GM19043 (cell line): ENCODE data around the gene SF3B1.
"Not testable (repeated sequence)": the region's sequence is repeated elsewhere in the genome, so short reads cannot be mapped to it uniquely, and the experiment has no call there.

Experiments
- ATAC-seq: cut with Tn5 transposase; IDR thresholded peaks from one replicate; pipeline ENCODE4 v1.9.1; 2021; ENCODE audit warnings: low read depth; ENCODE audit not compliant: unreplicated experiment

The SF3B1 gene

DNA sequence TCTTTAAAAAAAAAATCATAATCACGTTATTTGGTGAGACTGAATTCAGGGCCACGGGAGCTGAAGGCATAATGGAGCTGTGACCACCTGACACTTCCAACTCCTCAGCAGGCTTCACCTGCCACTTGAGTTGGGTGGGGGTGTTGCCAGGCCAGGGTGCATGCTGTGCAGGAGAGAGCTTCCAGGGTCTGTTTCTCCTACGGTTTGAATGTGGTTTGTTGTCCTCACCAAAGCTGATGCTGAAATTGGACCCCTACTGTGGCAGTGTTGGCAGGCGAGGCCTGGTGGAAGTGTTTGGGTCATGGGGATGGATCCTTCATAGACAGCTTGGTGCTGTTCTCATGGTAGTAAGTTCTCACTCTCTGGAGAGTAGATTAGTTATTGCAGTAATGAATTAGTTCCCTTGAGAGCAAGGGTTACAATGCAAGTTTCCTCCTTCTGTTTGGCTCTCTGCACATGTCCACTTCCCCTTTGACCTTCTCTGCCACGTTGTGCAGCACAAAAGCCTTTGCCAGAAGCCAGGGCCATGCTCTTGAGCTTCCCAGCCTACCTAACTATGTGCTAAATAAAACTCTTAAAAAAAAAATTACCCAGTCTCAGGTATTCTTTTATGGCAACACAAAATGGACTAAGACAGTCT, 86.0 kb downstream of the SF3B1 start:
- ATAC-seq = no peak

DNA sequence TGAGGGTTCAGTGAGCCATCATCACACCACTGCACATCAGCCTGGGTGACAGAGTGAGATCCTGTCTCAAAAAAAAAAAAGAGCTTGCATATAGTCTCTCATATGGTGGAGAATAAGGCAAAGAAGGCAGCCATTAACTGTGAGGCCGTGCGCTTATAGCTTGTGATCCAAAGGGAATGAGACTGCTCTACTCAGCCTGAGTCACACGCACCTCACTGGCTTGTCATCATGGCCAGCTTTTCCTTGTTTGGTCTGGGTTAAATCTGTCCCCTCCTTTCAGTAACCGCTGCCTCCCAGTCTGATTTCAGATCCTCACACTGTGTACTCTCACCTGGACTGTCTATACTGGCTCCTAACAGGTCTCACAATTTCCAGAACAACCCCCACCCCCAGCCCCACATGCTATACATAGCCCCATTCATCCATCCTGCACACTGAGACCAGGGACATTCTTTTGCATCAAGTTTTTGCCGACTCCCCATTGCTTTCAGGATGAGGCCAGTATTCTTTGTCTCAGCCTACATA, 88.9 kb downstream of the SF3B1 start:
- ATAC-seq = no peak

DNA sequence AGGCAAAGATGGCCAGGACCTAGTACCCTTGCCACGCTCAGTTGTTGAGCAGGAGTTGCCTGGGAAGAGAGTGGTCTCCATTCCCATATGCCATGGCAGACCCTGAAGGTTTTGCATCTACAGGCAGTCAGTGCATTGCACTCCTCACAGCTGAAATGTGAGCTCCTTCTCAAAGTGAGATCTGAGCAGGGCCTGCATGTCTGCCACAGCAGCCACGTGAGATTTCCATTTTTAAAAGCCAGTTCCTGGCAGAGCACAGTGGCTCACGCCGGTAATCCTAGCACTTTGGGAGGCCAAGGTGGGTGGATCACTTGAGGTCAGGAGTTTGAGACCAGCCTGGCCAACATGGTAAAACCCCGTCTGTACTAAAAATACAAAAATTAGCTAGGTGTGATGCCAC, 90.9 kb downstream of the SF3B1 start:
- not testable (repeated sequence) for ATAC-seq

DNA sequence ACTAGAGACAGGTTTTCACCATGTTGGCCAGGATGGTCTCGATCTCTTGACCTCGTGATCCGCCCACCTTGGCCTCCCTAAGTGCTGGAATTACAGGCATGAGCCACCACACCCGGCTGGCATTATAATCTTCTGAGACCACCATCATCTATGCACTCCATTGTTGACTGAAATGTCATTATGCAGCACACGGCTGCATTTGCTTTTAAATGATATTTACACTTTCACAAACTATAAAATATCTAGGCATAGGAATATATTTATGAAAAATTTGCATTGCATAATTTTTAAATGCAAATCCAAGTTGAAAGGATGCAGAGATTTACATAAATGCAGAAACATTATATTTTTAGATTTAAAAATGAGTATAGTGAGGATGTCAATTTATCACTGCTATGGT, 94.2 kb downstream of the SF3B1 start:
- ATAC-seq = no peak
